ENCODE measurements around the gene KISS1. TPM values are rescaled to one million over a fixed set of nuclear protein-coding genes. Genes with fewer than 3 reads are reported as not detected.

Gene KISS1
- 0.22 and 0.37 TPM in 2 replicates for total RNA-seq

GRCh38 chr1:204196068-204196795 lies at the start of gene KISS1:
Gene KISS1, minus strand, starts transcription at chr1:204196491. Its CDS starts 3,615 bp downstream, at chr1:204192876.

GRCh38 chr1:204213668-204214662 lies 17.7 kb upstream of the KISS1 start, which contains the start of gene GOLT1A:
Gene GOLT1A, minus strand, starts transcription at chr1:204213988. Its CDS starts 82 bp downstream, at chr1:204213906.

GRCh38 chr1:204166219-204166618 lies 30.1 kb downstream of the KISS1 start, which contains the start of gene REN:
Gene REN, minus strand, starts transcription at chr1:204166337. Its CDS starts 44 bp downstream, at chr1:204166293.

GRCh38 chr1:204151552-204152309 lies 44.6 kb downstream of the KISS1 start, which contains the start of gene ETNK2:
Gene ETNK2, minus strand, starts transcription at chr1:204152044. Its CDS starts 192 bp downstream, at chr1:204151852.

Other genes starting within 250 kb of the KISS1 start
- 3.0 and 4.5 TPM in 2 replicates for gene SOX13, start 123.4 kb downstream of the KISS1 start, total RNA-seq
- gene ETNK2, start 44.4 kb downstream of the KISS1 start, total RNA-seq = 7.9 and 10.0 TPM in 2 replicates
- gene REN, start 30.2 kb downstream of the KISS1 start, total RNA-seq = 0.62 and 0.77 TPM in 2 replicates
- gene GOLT1A, start 17.5 kb upstream of the KISS1 start, total RNA-seq = not detected in 2 replicates
- 1.2 and 1.6 TPM in 2 replicates for gene PLEKHA6, start 163.4 kb upstream of the KISS1 start, total RNA-seq
- gene PPP1R15B, start 215.3 kb upstream of the KISS1 start, total RNA-seq = 29.1 and 33.1 TPM in 2 replicates

Measured in uterine smooth muscle cell (primary cell).